DMS153 (cell line): ENCODE measurements around the gene TTC29.
"Not testable (repeated sequence)": the region's sequence is repeated elsewhere in the genome, so short reads cannot be mapped to it uniquely, and the experiment has no call there.

Experiments
- DNase-seq: peaks from one replicate; lab custom pipeline; 2025; lab: John Stamatoyannopoulos, UW

Gene TTC29

GRCh38 chr4:146699910-146700309 is 245.8 kb downstream of the TTC29 start:
- DNase-seq: no peak

- DNase-seq: no peak
These were observed 270.7 kb downstream of the TTC29 start for GRCh38 chr4:146674829-146675570.

GRCh38 chr4:146663968-146664311 is 281.7 kb downstream of the TTC29 start:
- DNase-seq: not testable (repeated sequence)

GRCh38 chr4:146661367-146661766 is 284.3 kb downstream of the TTC29 start:
- no peak for DNase-seq
